A549 (cell line): Measurements from ENCODE around the gene CNOT11. TPM values are rescaled to one million over a fixed set of nuclear protein-coding genes. Genes with fewer than 3 reads are reported as not detected.

Experiments
- ATAC-seq, 2 experiments: fragments of 200-7000 bp in 1 of 2; fragments of >200 bp in 1 of 2; cut with Nextera tagmentation in 1 of 2; cut with Tn5 transposase in 1 of 2; 3 replicates each; pipeline versions ENCODE4 v1.8.0 to v1.9.1; 2018 to 2020; ENCODE audit warnings: mild to moderate bottlenecking in 1 of 2, moderate library complexity in 1 of 2
- CTCF ChIA-PET: fragments of 300-600 bp; sonication (Branson Sonifier 250); formaldehyde crosslinking; extraction: SDS; loops from one replicate; lab custom pipeline; 2021; ENCODE audit warnings: antibody characterized with exemption, inconsistent platforms; lab: Yijun Ruan, JAX
- POLR2A ChIA-PET: fragments of 350-600 bp; formaldehyde crosslinking; extraction: SDS; loops from one replicate; lab custom pipeline; 2021; ENCODE audit warnings: antibody characterized with exemption, inconsistent platforms; lab: Yijun Ruan, JAX
- DNase-seq, 2 experiments: peaks; one replicate each; pipeline versions ENCODE4 v3.0.0 to v3.0.0-alpha.2; 2011 to 2016; ENCODE audit warnings: low read depth in 1 of 2, low spot score in 1 of 2
- FAIRE-seq: peaks from 2 replicates; lab custom pipeline; 2011; peaks lifted over from hg19 to GRCh38; lab: Jason Lieb, UNC
- H3K27ac ChIP-seq, 2 experiments: fragments of >200 bp; sonication (Bioruptor Twin); formaldehyde crosslinking; 3 replicates each; pipeline ENCODE4 v1.5.1; 2016 to 2017
- H3K4me1 ChIP-seq: fragments of >200 bp; sonication (Bioruptor Twin); formaldehyde crosslinking; 3 replicates; pipeline ENCODE4 v1.6.1; 2016
- H3K4me2 ChIP-seq: fragments of >200 bp; sonication (Bioruptor Twin); formaldehyde crosslinking; 3 replicates; pipeline ENCODE4 v1.6.1; 2016
- H3K4me3 ChIP-seq: fragments of >200 bp; sonication (Bioruptor Twin); formaldehyde crosslinking; 3 replicates; pipeline ENCODE4 v1.5.1; 2016
- H3K9me3 ChIP-seq: fragments of >200 bp; sonication (Bioruptor Twin); formaldehyde crosslinking; 3 replicates; pipeline ENCODE4 v1.6.1; 2016
- CEBPB ChIP-seq, 2 experiments: fragments of >200 bp in 1 of 2; sonication (Bioruptor Twin) in 1 of 2; formaldehyde crosslinking in 1 of 2; IDR thresholded peaks; 2 replicates each; pipeline ENCODE4 v1.6.1; 2012 to 2016
- CHD4 ChIP-seq: fragments of 200-600 bp; sonication (generic); IDR thresholded peaks from 2 replicates; pipeline ENCODE4 v1.6.1; 2016; ENCODE audit warnings: antibody characterized with exemption, mild to moderate bottlenecking, borderline replicate concordance
- GATA3 ChIP-seq: IDR thresholded peaks from 2 replicates; pipeline ENCODE4 v1.6.1; 2012; ENCODE audit warnings: borderline replicate concordance
- HEYL ChIP-seq: fragments of 250-450 bp; sonication (Bioruptor Pico); IDR thresholded peaks from 2 replicates; pipeline ENCODE4 v1.8.0; 2021; ENCODE audit warnings: mild to moderate bottlenecking, moderate library complexity
- HOXA7 ChIP-seq: fragments of 250-450 bp; sonication (Bioruptor Pico); IDR thresholded peaks from 2 replicates; pipeline ENCODE4 v1.5.0; 2020; ENCODE audit warnings: mild to moderate bottlenecking, moderate library complexity
- HOXB13 ChIP-seq: fragments of 250-450 bp; sonication (Bioruptor Pico); IDR thresholded peaks from 2 replicates; pipeline ENCODE4 v1.5.0; 2020; ENCODE audit warnings: low read depth, mild to moderate bottlenecking, moderate library complexity
- KDM5A ChIP-seq: fragments of 200-600 bp; sonication (generic); IDR thresholded peaks from 2 replicates; pipeline ENCODE4 v1.6.1; 2016; ENCODE audit warnings: antibody characterized with exemption, mild to moderate bottlenecking
- MAZ ChIP-seq: fragments of 150-350 bp; IDR thresholded peaks from 2 replicates; pipeline ENCODE4 v1.6.1; 2014; ENCODE audit warnings: antibody characterized with exemption, low read depth, low read length, borderline replicate concordance
- NPAS2 ChIP-seq: fragments of 250-450 bp; sonication (Bioruptor Pico); IDR thresholded peaks from 2 replicates; pipeline ENCODE4 v1.8.0; 2022; ENCODE audit warnings: mild to moderate bottlenecking, moderate library complexity, borderline replicate concordance
- POLR2AphosphoS2 ChIP-seq: conservative IDR thresholded peaks from 2 replicates; pipeline ENCODE4 v1.6.1; 2012; ENCODE audit warnings: low read length, improper control_type of control experiment, inconsistent platforms
- RAD21 ChIP-seq, 2 experiments: fragments of >200 bp in 1 of 2; sonication (Bioruptor Twin) in 1 of 2; formaldehyde crosslinking in 1 of 2; IDR thresholded peaks in 1 of 2; conservative IDR thresholded peaks in 1 of 2; 2 replicates in 1 of 2; 3 replicates in 1 of 2; pipeline ENCODE4 v1.6.1; 2012 to 2018; ENCODE audit warnings: inconsistent platforms in 1 of 2
- RCOR1 ChIP-seq: fragments of 150-350 bp; IDR thresholded peaks from 2 replicates; pipeline ENCODE4 v1.6.1; 2014; ENCODE audit warnings: antibody characterized with exemption, low read length, low read depth
- TFCP2L1 ChIP-seq: fragments of 250-450 bp; sonication (Bioruptor Pico); IDR thresholded peaks from 2 replicates; pipeline ENCODE4 v1.5.0; 2021; ENCODE audit warnings: mild to moderate bottlenecking
- ZC3H11A ChIP-seq: fragments of 450-650 bp; IDR thresholded peaks from 2 replicates; pipeline ENCODE4 v1.6.1; 2014; ENCODE audit warnings: antibody characterized with exemption, mild to moderate bottlenecking
- ZFP36 ChIP-seq: fragments of 450-650 bp; IDR thresholded peaks from 2 replicates; pipeline ENCODE4 v1.6.1; 2014; ENCODE audit warnings: borderline replicate concordance; ENCODE audit not compliant: partially characterized antibody
- ZSCAN20 ChIP-seq: fragments of 250-450 bp; sonication (Bioruptor Pico); IDR thresholded peaks from 2 replicates; pipeline ENCODE4 v1.8.0; 2022; ENCODE audit warnings: mild to moderate bottlenecking, moderate library complexity
- WGBS: methylation state at CpG from one replicate; pipeline ENCODE4 v1.1.6; 2017; ENCODE audit errors: missing lambda C conversion rate; 5-methylcytosine and 5-hydroxymethylcytosine counted together
- polyA plus RNA-seq, 4 experiments: library from polyadenylated mRNA; depleted of rRNA in 3 of 4; stranded (reverse); fragments of >200 nt; fragmentation: RNase III in 1 of 4; extraction: RNeasy Plus Mini Kit Qiagen cat#74134 plus additional on column Dnase treatment in 1 of 4; gene quantifications; 2 replicates in 3 of 4; 3 replicates in 1 of 4; pipeline ENCODE4 v1.2.3, GENCODE V29; 2011 to 2017
- TF ChIP-seq, protein P1 (sequence below): fragments of 450-650 bp; IDR thresholded peaks from 2 replicates; pipeline ENCODE4 v1.6.1; 2014; ENCODE audit warnings: antibody characterized with exemption
- TF ChIP-seq, protein P2 (sequence below): fragments of 250-450 bp; sonication (Bioruptor Pico); IDR thresholded peaks from 2 replicates; pipeline ENCODE4 v1.5.0; 2021; ENCODE audit warnings: mild to moderate bottlenecking, moderate library complexity, borderline replicate concordance
- TF ChIP-seq, protein P3 (sequence below): fragments of >200 bp; sonication (Bioruptor Twin); formaldehyde crosslinking; IDR thresholded peaks from 2 replicates; pipeline ENCODE4 v1.6.1; 2016
- TF ChIP-seq, protein P4 (sequence below): IDR thresholded peaks from 2 replicates; pipeline ENCODE4 v1.6.1; 2012
- TF ChIP-seq, protein P5 (sequence below): IDR thresholded peaks from 2 replicates; pipeline ENCODE4 v1.6.1; 2012; ENCODE audit warnings: low read depth, borderline replicate concordance

Gene CNOT11
- polyA plus RNA-seq, 2 of the 4 experiments (the other 2 are of a cell fraction): 35.8 to 76.7 TPM

DNA sequence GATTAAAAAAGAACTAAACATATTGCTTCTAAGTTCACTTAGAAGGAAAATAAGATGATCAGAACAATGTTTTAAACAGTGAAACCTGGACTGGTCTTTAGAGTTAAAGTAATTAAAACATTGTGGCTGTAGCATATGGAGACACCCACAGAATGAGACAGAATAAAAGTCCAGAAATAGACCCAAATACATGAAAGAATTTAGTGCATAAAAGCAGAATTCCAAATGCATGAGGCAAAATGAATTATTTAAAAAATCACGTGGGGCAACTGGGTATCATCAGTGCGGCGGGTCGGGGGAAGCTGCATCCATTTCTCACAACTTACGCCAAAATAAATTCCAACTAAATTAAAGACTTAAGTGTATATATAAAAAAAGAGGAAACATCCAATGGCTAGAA, 43.7 kb downstream of the CNOT11 start:
- no peak overlapping the region for H3K27ac ChIP-seq
- no peak for ATAC-seq
- TF ChIP-seq GATA3 (no peak), ZFP36 (no peak), CEBPB (IDR thresholded peaks at IDR 0.05) (no peak)
- TF ChIP-seq, protein P1, sequence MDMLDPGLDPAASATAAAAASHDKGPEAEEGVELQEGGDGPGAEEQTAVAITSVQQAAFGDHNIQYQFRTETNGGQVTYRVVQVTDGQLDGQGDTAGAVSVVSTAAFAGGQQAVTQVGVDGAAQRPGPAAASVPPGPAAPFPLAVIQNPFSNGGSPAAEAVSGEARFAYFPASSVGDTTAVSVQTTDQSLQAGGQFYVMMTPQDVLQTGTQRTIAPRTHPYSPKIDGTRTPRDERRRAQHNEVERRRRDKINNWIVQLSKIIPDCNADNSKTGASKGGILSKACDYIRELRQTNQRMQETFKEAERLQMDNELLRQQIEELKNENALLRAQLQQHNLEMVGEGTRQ: no peak
- TF ChIP-seq, all 56 proteins: peak for 0
- Histone ChIP-seq H3K4me2 (no peak overlapping the region), H3K4me1 (peaks cover 5% of the 10 kb centered on the region; the same call in 1 of the 3 replicates), H3K4me3 (no peak overlapping the region), H3K9me3 (no peaks in the 10 kb centered on the region)
- DNase-seq: no peak
- ChIA-PET CTCF (no interaction called here), POLR2A (no interaction called here)
- WGBS: 93% methylated on average over 5 of the region's 5 CpGs
- FAIRE-seq: no peak

DNA sequence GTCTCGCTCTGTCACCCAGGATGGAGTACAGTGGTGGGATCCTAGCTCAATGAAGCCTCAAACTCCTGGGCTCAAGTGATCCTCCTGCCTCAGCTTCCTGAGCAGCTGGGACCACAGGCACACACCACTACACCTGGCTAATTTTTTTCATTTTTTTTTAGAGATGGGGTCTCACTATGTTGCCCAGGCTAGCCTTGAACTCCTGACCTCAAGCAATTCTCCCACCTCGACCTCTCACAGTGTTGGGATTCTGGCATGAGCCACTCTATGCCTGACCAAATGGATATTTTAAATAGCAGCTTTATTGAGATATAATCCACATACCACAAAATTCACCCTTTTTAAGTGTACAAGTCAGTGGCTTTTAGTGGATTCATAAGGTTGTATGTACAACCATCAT, 44.7 kb downstream of the CNOT11 start:
- Histone ChIP-seq H3K4me2 (no peak overlapping the region), H3K27ac (no peak overlapping the region), H3K4me1 (peaks cover 5% of the 10 kb centered on the region; the same call in 1 of the 3 replicates), H3K9me3 (no peaks in the 10 kb centered on the region), H3K4me3 (no peak overlapping the region)
- ChIA-PET POLR2A (no interaction called here), CTCF (interaction anchor here (0.6 kb wide), 1 partner anchor 115 kb away, joined by 3 read pairs; no protein-coding TSS in a partner anchor)
- DNase-seq: no peak
- ATAC-seq: no peak
- TF ChIP-seq GATA3 (no peak), RAD21 (conservative IDR thresholded peaks at IDR 0.05 in 1 of 2, IDR thresholded peaks at IDR 0.05 in 1 of 2) (no peak)
- FAIRE-seq: no peak
- 75% methylated on average over 2 of the region's 2 CpGs for WGBS

DNA sequence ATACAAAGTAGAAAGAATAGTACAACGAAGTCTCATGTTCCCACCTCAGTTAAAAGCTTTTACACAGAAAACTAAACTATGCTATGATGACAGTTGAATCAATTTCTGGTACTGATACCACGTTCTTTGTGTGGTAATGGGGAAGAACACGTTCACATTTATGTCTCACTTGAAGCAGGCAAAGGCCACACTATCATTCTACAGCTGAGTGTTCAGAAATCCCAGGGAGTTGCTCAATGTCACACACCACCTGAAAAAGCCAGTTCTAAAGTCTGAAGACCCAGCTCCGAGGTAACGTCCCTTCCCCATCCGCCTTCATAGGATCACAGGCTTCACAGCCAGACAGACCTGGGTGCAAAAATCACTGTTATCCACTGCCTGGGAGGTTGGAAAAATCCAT, 46.9 kb downstream of the CNOT11 start:
- Histone ChIP-seq H3K4me1 (peaks cover 9% of the 10 kb centered on the region; the same call in 1 of the 3 replicates), H3K27ac (no peak overlapping the region), H3K9me3 (no peaks in the 10 kb centered on the region), H3K4me3 (no peak overlapping the region), H3K4me2 (no peak overlapping the region)
- FAIRE-seq: no peak
- POLR2A ChIA-PET: interaction anchor here (0.6 kb wide), 1 partner anchor 10 kb away, joined by 5 read pairs; no protein-coding TSS in a partner anchor
- no peak for ATAC-seq
- 89% methylated on average over 6 of the region's 6 CpGs for WGBS
- TF ChIP-seq CHD4 (no peak), POLR2AphosphoS2 (no peak), HOXB13 (CRISPR knock-in tag) (no peak), ZC3H11A (no peak)
- TF ChIP-seq, all 56 proteins: peak for 0
- CTCF ChIA-PET: no interaction called here
- no peak for DNase-seq

DNA sequence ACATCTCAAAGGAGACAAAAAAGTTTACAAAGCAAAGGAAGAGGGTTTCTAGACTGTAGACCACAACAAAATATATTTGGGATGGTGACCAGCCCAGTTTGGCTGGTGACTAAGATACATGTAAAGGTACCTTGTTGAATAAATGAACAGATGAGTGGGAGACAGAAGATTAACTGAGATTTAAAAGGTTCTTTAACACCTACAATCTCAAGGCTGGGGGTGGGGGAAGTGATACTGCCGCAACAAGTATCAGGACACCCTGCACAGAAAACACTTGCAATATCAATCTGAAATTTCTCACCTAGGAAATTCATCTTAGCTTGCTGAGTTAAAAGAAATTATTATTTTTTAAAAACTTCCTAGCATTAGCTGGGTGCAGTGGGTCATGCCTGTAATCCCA, 47.5 kb downstream of the CNOT11 start:
- Histone ChIP-seq H3K4me1 (peaks cover 12% of the 10 kb centered on the region; the same call in 1 of the 3 replicates), H3K4me3 (no peak overlapping the region), H3K9me3 (no peaks in the 10 kb centered on the region)
- no peak for DNase-seq
- no peak for ATAC-seq
- POLR2A ChIA-PET: no interaction called here
- WGBS: 98% methylated on average over 1 of the region's 1 CpG
- no peak for FAIRE-seq
- TF ChIP-seq, protein P2, sequence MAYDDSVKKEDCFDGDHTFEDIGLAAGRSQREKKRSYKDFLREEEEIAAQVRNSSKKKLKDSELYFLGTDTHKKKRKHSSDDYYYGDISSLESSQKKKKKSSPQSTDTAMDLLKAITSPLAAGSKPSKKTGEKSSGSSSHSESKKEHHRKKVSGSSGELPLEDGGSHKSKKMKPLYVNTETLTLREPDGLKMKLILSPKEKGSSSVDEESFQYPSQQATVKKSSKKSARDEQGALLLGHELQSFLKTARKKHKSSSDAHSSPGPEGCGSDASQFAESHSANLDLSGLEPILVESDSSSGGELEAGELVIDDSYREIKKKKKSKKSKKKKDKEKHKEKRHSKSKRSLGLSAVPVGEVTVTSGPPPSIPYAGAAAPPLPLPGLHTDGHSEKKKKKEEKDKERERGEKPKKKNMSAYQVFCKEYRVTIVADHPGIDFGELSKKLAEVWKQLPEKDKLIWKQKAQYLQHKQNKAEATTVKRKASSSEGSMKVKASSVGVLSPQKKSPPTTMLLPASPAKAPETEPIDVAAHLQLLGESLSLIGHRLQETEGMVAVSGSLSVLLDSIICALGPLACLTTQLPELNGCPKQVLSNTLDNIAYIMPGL (CRISPR knock-in tag): no peak
- TF ChIP-seq, protein P3, sequence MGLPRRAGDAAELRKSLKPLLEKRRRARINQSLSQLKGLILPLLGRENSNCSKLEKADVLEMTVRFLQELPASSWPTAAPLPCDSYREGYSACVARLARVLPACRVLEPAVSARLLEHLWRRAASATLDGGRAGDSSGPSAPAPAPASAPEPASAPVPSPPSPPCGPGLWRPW: no peak
- TF ChIP-seq, protein P4, sequence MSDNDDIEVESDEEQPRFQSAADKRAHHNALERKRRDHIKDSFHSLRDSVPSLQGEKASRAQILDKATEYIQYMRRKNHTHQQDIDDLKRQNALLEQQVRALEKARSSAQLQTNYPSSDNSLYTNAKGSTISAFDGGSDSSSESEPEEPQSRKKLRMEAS: no peak
- TF ChIP-seq ZFP36 (no peak), NPAS2 (CRISPR knock-in tag) (no peak), ZSCAN20 (CRISPR knock-in tag) (no peak), MAZ (no peak), TFCP2L1 (CRISPR knock-in tag) (no peak), RCOR1 (no peak), KDM5A (no peak), HEYL (CRISPR knock-in tag) (no peak), HOXB13 (CRISPR knock-in tag) (no peak), GATA3 (no peak), HOXA7 (CRISPR knock-in tag) (no peak), ZC3H11A (no peak)
- TF ChIP-seq, protein P5, sequence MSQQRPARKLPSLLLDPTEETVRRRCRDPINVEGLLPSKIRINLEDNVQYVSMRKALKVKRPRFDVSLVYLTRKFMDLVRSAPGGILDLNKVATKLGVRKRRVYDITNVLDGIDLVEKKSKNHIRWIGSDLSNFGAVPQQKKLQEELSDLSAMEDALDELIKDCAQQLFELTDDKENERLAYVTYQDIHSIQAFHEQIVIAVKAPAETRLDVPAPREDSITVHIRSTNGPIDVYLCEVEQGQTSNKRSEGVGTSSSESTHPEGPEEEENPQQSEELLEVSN: no peak
- TF ChIP-seq, all 56 proteins: peak for 0
- Histone ChIP-seq H3K27ac (no peak overlapping the region), H3K4me2 (no peak overlapping the region)
- CTCF ChIA-PET: interaction anchor here (1.2 kb wide), 1 partner anchor 1056 kb away, joined by 3 read pairs; the partner anchor contains the start of gene IL18R1
